ENCODE data around the gene RNF144B.

RNF144B gene

GRCh38 chr6:18415207-18415606 is 28.1 kb downstream of the RNF144B start:
- Histone ChIP-seq H3K9me3 (ENCODE audit: control insufficient read depth, insufficient read depth, low read length) (no peaks in the 10 kb centered on the region), H3K4me1 (ENCODE audit: control insufficient read depth, low read length) (peaks cover 64% of the 10 kb centered on the region), H3K4me2 (ENCODE audit: low read length) (no peak overlapping the region), H4K20me1 (ENCODE audit: control insufficient read depth, insufficient read depth, low read depth, low read length) (peaks cover 26% of the 10 kb centered on the region), H3K36me3 (ENCODE audit: control insufficient read depth, low read length) (peaks cover 88% of the 10 kb centered on the region), H3K9me2 (replicated peaks; ENCODE audit: control insufficient read depth, low read length) (no peaks in the 10 kb centered on the region), H3K27me3 (ENCODE audit: control insufficient read depth, low read length) (no peaks in the 10 kb centered on the region), H3K79me2 (ENCODE audit: control insufficient read depth, low read length) (peaks cover 98% of the 10 kb centered on the region), H3K27ac (ENCODE audit: low read depth, low read length) (no peak overlapping the region), H3F3A (ENCODE audit: control insufficient read depth, insufficient read depth) (peaks cover 19% of the 10 kb centered on the region), H3K4me3 (ENCODE audit: low read length) (no peak overlapping the region)
- TF ChIP-seq CTCF (IDR thresholded peaks at IDR 0.05; ENCODE audit: low read depth, low read length, poor library complexity, severe bottlenecking) (no peak), EZH2phosphoT487 (IDR thresholded peaks at IDR 0.05; ENCODE audit: borderline replicate concordance, low read length) (no peak)

GRCh38 chr6:18415671-18416340 is 28.7 kb downstream of the RNF144B start:
- Histone ChIP-seq H3K79me2 (ENCODE audit: control insufficient read depth, low read length) (peaks cover 98% of the 10 kb centered on the region), H3K27ac (ENCODE audit: low read depth, low read length) (no peak overlapping the region), H3K4me1 (ENCODE audit: control insufficient read depth, low read length) (peaks cover 58% of the 10 kb centered on the region), H3K9me3 (ENCODE audit: control insufficient read depth, insufficient read depth, low read length) (no peaks in the 10 kb centered on the region), H3K4me3 (ENCODE audit: low read length) (no peak overlapping the region), H4K20me1 (ENCODE audit: control insufficient read depth, insufficient read depth, low read depth, low read length) (peaks cover 26% of the 10 kb centered on the region), H3F3A (ENCODE audit: control insufficient read depth, insufficient read depth) (peaks cover 22% of the 10 kb centered on the region), H3K4me2 (ENCODE audit: low read length) (no peak overlapping the region), H3K9me2 (replicated peaks; ENCODE audit: control insufficient read depth, low read length) (no peaks in the 10 kb centered on the region), H3K27me3 (ENCODE audit: control insufficient read depth, low read length) (no peaks in the 10 kb centered on the region), H3K36me3 (ENCODE audit: control insufficient read depth, low read length) (peaks cover 88% of the 10 kb centered on the region)
- TF ChIP-seq EZH2phosphoT487 (IDR thresholded peaks at IDR 0.05; ENCODE audit: borderline replicate concordance, low read length) = no peak

GRCh38 chr6:18416341-18416679 is 29.2 kb downstream of the RNF144B start:
- Histone ChIP-seq H3K9me2 (replicated peaks; ENCODE audit: control insufficient read depth, low read length) (no peaks in the 10 kb centered on the region), H3K4me2 (ENCODE audit: low read length) (no peak overlapping the region), H3F3A (ENCODE audit: control insufficient read depth, insufficient read depth) (peaks cover 22% of the 10 kb centered on the region), H4K20me1 (ENCODE audit: control insufficient read depth, insufficient read depth, low read depth, low read length) (peaks cover 26% of the 10 kb centered on the region), H3K27ac (ENCODE audit: low read depth, low read length) (no peak overlapping the region), H3K36me3 (ENCODE audit: control insufficient read depth, low read length) (peaks cover 91% of the 10 kb centered on the region), H3K79me2 (ENCODE audit: control insufficient read depth, low read length) (peaks cover 100% of the 10 kb centered on the region), H3K9me3 (ENCODE audit: control insufficient read depth, insufficient read depth, low read length) (no peaks in the 10 kb centered on the region), H3K27me3 (ENCODE audit: control insufficient read depth, low read length) (no peaks in the 10 kb centered on the region), H3K4me3 (ENCODE audit: low read length) (no peak overlapping the region), H3K4me1 (ENCODE audit: control insufficient read depth, low read length) (peaks cover 58% of the 10 kb centered on the region)
- TF ChIP-seq EZH2phosphoT487 (IDR thresholded peaks at IDR 0.05; ENCODE audit: borderline replicate concordance, low read length) (no peak), CTCF (IDR thresholded peaks at IDR 0.05; ENCODE audit: low read depth, low read length, poor library complexity, severe bottlenecking) (no peak)

- Histone ChIP-seq H3K9me3 (ENCODE audit: control insufficient read depth, insufficient read depth, low read length) (no peaks in the 10 kb centered on the region), H3K4me2 (ENCODE audit: low read length) (no peak overlapping the region), H3K4me3 (ENCODE audit: low read length) (no peak overlapping the region), H3K27me3 (ENCODE audit: control insufficient read depth, low read length) (no peaks in the 10 kb centered on the region), H3K79me2 (ENCODE audit: control insufficient read depth, low read length) (peaks cover 100% of the 10 kb centered on the region), H3F3A (ENCODE audit: control insufficient read depth, insufficient read depth) (peaks cover 38% of the 10 kb centered on the region), H4K20me1 (ENCODE audit: control insufficient read depth, insufficient read depth, low read depth, low read length) (peaks cover 47% of the 10 kb centered on the region), H3K4me1 (ENCODE audit: control insufficient read depth, low read length) (peaks cover 63% of the 10 kb centered on the region), H3K36me3 (ENCODE audit: control insufficient read depth, low read length) (peaks cover 95% of the 10 kb centered on the region), H3K27ac (ENCODE audit: low read depth, low read length) (no peak overlapping the region), H3K9me2 (replicated peaks; ENCODE audit: control insufficient read depth, low read length) (no peaks in the 10 kb centered on the region)
- TF ChIP-seq CTCF (IDR thresholded peaks at IDR 0.05; ENCODE audit: low read depth, low read length, poor library complexity, severe bottlenecking) = no peak
- no peak for TF ChIP-seq EZH2phosphoT487 (IDR thresholded peaks at IDR 0.05; ENCODE audit: borderline replicate concordance, low read length)
These were observed 33.2 kb downstream of the RNF144B start for GRCh38 chr6:18420328-18420727.
